Spleen (tissue), 7 donors: ENCODE results near the gene ABI3BP.

Experiments
- CTCF ChIP-seq, 11 experiments: fragments of 200-600 bp in 7 of 11; fragments of 450-650 bp in 4 of 11; sonication (generic) in 4 of 11; IDR thresholded peaks in 8 of 11; conservative IDR thresholded peaks in 3 of 11; 1 replicate in 7 of 11; 2 replicates in 4 of 11; pipeline versions ENCODE4 v1.4.0 to v1.8.0; 2016 to 2021; ENCODE audit warnings: antibody characterized with exemption in 11 of 11, inconsistent platforms in 4 of 11, mild to moderate bottlenecking in 1 of 11
- POLR2A ChIP-seq, 3 donors: fragments of 450-650 bp; IDR thresholded peaks; one replicate each; pipeline ENCODE4 v1.5.1; 2017; ENCODE audit warnings: antibody characterized with exemption in 3 of 3, mild to moderate bottlenecking in 1 of 3
- POLR2AphosphoS5 ChIP-seq, 3 donors: sonication (generic); formaldehyde crosslinking; IDR thresholded peaks; one replicate each; pipeline ENCODE4 v1.5.1; 2017; ENCODE audit warnings: antibody characterized with exemption in 3 of 3
- donor health status: DM: no; HTN: no; CAD: no; lungs with moderate emphysema.
- donor health status: DM: no; HTN: no; CAD: no.
- donor health status: DM: no; HTN: no; CAD: no.

GRCh38 chr3:100912976-100913545 lies 80.2 kb downstream of the ABI3BP start:
- TF ChIP-seq CTCF (IDR thresholded peaks at IDR 0.05 in 8 of 11, conservative IDR thresholded peaks at IDR 0.05 in 3 of 11) (no peak), POLR2A (IDR thresholded peaks at IDR 0.05) (no peak), POLR2AphosphoS5 (IDR thresholded peaks at IDR 0.05) (no peak)
